ENCODE results near the gene REPS2.

DNA sequence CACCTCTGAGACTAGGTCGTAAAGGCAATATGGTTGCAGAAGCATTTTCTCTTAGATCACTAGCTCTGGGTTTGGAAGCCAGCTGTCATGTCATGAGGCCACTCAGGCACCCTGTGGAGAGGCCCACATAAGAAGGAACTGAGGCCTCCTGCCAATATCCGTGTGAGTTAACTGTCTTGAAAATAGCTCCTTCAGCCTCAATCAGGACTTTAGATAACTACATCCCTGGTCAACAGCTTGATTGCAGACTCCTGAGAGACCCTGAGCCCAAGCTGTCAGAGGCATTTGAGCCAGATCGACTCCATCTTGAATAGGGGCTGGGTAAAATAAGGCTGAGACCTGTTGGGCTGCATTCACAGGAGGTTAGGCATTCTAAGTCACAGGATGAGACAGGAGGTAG lies 15.1 kb upstream of the REPS2 start:
- TF ChIP-seq, protein P1, sequence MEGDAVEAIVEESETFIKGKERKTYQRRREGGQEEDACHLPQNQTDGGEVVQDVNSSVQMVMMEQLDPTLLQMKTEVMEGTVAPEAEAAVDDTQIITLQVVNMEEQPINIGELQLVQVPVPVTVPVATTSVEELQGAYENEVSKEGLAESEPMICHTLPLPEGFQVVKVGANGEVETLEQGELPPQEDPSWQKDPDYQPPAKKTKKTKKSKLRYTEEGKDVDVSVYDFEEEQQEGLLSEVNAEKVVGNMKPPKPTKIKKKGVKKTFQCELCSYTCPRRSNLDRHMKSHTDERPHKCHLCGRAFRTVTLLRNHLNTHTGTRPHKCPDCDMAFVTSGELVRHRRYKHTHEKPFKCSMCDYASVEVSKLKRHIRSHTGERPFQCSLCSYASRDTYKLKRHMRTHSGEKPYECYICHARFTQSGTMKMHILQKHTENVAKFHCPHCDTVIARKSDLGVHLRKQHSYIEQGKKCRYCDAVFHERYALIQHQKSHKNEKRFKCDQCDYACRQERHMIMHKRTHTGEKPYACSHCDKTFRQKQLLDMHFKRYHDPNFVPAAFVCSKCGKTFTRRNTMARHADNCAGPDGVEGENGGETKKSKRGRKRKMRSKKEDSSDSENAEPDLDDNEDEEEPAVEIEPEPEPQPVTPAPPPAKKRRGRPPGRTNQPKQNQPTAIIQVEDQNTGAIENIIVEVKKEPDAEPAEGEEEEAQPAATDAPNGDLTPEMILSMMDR (IDR thresholded peaks at IDR 0.05) = no peak
- TF ChIP-seq POLR2A (IDR thresholded peaks at IDR 0.05) = no peak
